Cardiac fibroblast (primary cell): ENCODE data around the gene ST3GAL4.
"Not testable (repeated sequence)": the region's sequence is repeated elsewhere in the genome, so short reads cannot be mapped to it uniquely, and the experiment has no call there.

Source experiments
- DNase-seq, 2 donors: peaks; one replicate each; pipeline versions ENCODE4 v3.0.0 to v3.0.0-alpha.2; 2010; ENCODE audit warnings: low read depth in 2 of 2
- H3K4me3 ChIP-seq, 2 donors: replicated peaks in 1 of 2; 1 replicate in 1 of 2; 2 replicates in 1 of 2; pipeline ENCODE4 v1.5.1; 2011; ENCODE audit warnings: low read depth in 2 of 2, low read length in 2 of 2, mild to moderate bottlenecking in 2 of 2, moderate library complexity in 1 of 2
- CTCF ChIP-seq: IDR thresholded peaks from one replicate; pipeline ENCODE4 v1.5.1; 2011; ENCODE audit warnings: low read depth, mild to moderate bottlenecking, low read length, inconsistent platforms

ST3GAL4 gene

GRCh38 chr11:126385991-126386728, 30.7 kb downstream of the ST3GAL4 start:
- TF ChIP-seq CTCF, result no peak
- DNase-seq, result no peak
- no peak overlapping the region for H3K4me3 ChIP-seq

- H3K4me3 ChIP-seq, result not testable (repeated sequence)
- peak in 1 of 2 donors; percentile 34 for DNase-seq
Observed at GRCh38 chr11:126386729-126387071, 31.2 kb downstream of the ST3GAL4 start.

GRCh38 chr11:126387857-126388256, 32.4 kb downstream of the ST3GAL4 start:
- H3K4me3 ChIP-seq, result no peak overlapping the region
- TF ChIP-seq CTCF, result no peak

GRCh38 chr11:126390272-126390867, 34.9 kb downstream of the ST3GAL4 start:
- peak in 1 of 2 donors; percentile 17 for DNase-seq
- H3K4me3 ChIP-seq, result no peak overlapping the region
- no peak for TF ChIP-seq CTCF

More at GRCh38 chr11:126387857-126388256, 32.4 kb downstream of the ST3GAL4 start:
- DNase-seq, result no peak

GRCh38 chr11:126391286-126391954, 35.9 kb downstream of the ST3GAL4 start:
- TF ChIP-seq CTCF, result no peak
- DNase-seq, result no peak
- H3K4me3 ChIP-seq, result no peak overlapping the region

GRCh38 chr11:126391970-126392632, 36.6 kb downstream of the ST3GAL4 start:
- peak in 1 of 2 donors; percentile 45 for DNase-seq
- peak; percentile 16 for TF ChIP-seq CTCF
- no peak overlapping the region for H3K4me3 ChIP-seq

GRCh38 chr11:126392633-126393013, 37.1 kb downstream of the ST3GAL4 start:
- DNase-seq, result peak in 1 of 2 donors; percentile 52
- TF ChIP-seq CTCF, result no peak
- no peak overlapping the region for H3K4me3 ChIP-seq
